ENCODE results near the gene SQSTM1. TPM values are rescaled to one million over a fixed set of nuclear protein-coding genes. Genes with fewer than 3 reads are reported as not detected.

The SQSTM1 gene
- total RNA-seq, 1 experiment from 2014 or later = 985 TPM

DNA sequence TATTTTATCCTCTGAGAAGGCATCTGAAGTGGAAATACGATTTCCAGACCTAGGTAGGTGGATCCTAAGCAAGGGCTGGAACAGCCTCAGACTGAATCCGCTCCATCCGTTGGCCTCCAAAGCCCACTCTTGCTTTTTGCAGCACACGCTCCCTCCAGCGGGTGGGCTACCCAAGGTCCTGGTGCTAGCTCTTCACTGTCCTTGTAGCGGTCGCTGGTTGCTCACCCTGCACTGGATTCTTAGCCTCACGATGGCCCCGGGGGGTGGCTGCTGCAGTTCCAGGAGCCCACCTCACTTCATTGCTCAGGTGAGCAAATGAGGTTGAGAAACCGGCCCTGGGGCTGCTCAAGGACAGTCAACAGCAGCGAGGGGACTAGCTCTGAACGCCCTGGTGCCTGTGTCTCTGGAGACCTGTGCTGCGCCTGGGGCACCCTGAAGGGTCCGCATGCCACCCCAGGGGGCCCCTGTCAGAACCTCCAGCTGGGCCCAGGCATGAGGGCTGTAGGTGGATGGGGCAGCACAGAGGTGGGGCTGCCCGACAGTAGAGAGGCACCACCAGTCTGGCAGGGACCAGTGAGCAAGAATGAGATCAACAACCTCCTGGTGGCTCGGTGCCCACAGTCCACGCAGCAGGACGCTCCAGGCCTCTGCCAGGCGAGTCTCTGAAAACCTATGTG lies 18.4 kb upstream of the SQSTM1 start:
- intact Hi-C loops (cut with micrococcal nuclease; ENCODE audit: unreplicated experiment) (no loop called here), in situ Hi-C loops (cut with HindIII; ENCODE audit: low pct_unique_long_range_greater_than_20kb, low sequenced_read_pairs) (no loop called here)
- no peak; the same call in 1 of the 2 replicates for ATAC-seq
- CTCF ChIA-PET = interaction anchor here (1.0 kb wide), 3 partner anchors 9 to 27 kb away, joined by 3 to 12 read pairs (median 7); no protein-coding TSS in a partner anchor
- POLR2A ChIA-PET = interaction anchor here (0.5 kb wide), 1 partner anchor 17 kb away, joined by 3 read pairs; no protein-coding TSS in a partner anchor
- peaks cover 30% of the 10 kb centered on the region for H3K4me1 ChIP-seq (ENCODE audit: control insufficient read depth, insufficient read depth, low read length)
- no peak for TF ChIP-seq TCF7L2 (IDR thresholded peaks at IDR 0.05; ENCODE audit: low read depth, low read length)
- H3K4me3 ChIP-seq (ENCODE audit: low read depth in 2 of 2, low read length in 2 of 2) = no peak overlapping the region
- H3K27me3 ChIP-seq (ENCODE audit: control insufficient read depth, insufficient read depth, low read length) = no peaks in the 10 kb centered on the region
- H3K27ac ChIP-seq (ENCODE audit: low read length) = peak overlapping the region; percentile 72
- peaks cover 7% of the 10 kb centered on the region for H3K36me3 ChIP-seq (ENCODE audit: control insufficient read depth, insufficient read depth, low read length)
- no peak for DNase-seq (ENCODE audit: low read depth, low spot score)
- no peaks in the 10 kb centered on the region for H3K9me3 ChIP-seq (ENCODE audit: control insufficient read depth, insufficient read depth, low read depth, low read length)
- BruUV-seq (replicated peaks) = no TSS peak

DNA sequence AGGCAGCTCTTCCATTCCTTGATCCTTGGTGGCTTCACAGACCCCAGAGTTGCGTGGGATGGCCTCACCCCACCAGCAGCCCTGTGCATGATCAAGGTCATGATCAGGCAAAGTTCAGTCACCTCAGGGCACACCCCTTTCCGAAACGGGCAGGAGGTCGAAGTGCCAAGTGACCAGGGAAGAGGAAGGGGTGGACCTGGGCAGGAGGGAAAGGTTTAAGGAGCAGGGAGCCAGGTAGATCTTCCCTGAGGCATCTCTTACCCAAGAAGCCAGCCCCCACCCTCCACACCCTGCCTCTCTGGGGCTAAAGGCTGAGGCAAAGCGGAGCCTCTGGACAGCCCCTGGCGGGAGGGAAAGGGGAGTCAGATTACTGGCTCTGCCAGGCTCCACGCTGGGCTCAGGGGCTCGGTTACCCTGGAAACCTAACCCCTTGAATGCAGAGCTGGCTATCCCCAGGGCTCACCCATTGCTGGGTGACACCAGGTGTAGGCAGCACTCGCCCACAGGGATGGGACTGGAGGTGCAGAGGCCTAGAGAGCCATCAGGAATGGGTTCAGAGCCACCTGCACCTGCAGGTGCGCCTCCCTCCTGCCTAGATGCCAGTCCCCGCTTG lies 17.6 kb upstream of the SQSTM1 start:
- Histone ChIP-seq H3K36me3 (ENCODE audit: control insufficient read depth, insufficient read depth, low read length) (peaks cover 7% of the 10 kb centered on the region), H3K27ac (ENCODE audit: low read length) (peak overlapping the region; percentile 72), H3K27me3 (ENCODE audit: control insufficient read depth, insufficient read depth, low read length) (no peaks in the 10 kb centered on the region), H3K4me3 (ENCODE audit: low read depth in 2 of 2, low read length in 2 of 2) (no peak overlapping the region; a peak in 1 of 4 replicates), H3K9me3 (ENCODE audit: control insufficient read depth, insufficient read depth, low read depth, low read length) (no peaks in the 10 kb centered on the region), H3K4me1 (ENCODE audit: control insufficient read depth, insufficient read depth, low read length) (peaks cover 30% of the 10 kb centered on the region)
- no TSS peak for BruUV-seq (replicated peaks)
- ATAC-seq (no peak), DNase-seq (ENCODE audit: low read depth, low spot score) (no peak)
- intact Hi-C loops (cut with micrococcal nuclease; ENCODE audit: unreplicated experiment) (no loop called here), in situ Hi-C loops (cut with HindIII; ENCODE audit: low pct_unique_long_range_greater_than_20kb, low sequenced_read_pairs) (no loop called here)
- ChIA-PET POLR2A (interaction anchor here (0.6 kb wide), 1 partner anchor 16 kb away, joined by 11 read pairs; no protein-coding TSS in a partner anchor), CTCF (interaction anchor here (0.6 kb wide), 1 partner anchor 503 kb away, joined by 3 read pairs; no protein-coding TSS in a partner anchor)
- TF ChIP-seq, protein P1, sequence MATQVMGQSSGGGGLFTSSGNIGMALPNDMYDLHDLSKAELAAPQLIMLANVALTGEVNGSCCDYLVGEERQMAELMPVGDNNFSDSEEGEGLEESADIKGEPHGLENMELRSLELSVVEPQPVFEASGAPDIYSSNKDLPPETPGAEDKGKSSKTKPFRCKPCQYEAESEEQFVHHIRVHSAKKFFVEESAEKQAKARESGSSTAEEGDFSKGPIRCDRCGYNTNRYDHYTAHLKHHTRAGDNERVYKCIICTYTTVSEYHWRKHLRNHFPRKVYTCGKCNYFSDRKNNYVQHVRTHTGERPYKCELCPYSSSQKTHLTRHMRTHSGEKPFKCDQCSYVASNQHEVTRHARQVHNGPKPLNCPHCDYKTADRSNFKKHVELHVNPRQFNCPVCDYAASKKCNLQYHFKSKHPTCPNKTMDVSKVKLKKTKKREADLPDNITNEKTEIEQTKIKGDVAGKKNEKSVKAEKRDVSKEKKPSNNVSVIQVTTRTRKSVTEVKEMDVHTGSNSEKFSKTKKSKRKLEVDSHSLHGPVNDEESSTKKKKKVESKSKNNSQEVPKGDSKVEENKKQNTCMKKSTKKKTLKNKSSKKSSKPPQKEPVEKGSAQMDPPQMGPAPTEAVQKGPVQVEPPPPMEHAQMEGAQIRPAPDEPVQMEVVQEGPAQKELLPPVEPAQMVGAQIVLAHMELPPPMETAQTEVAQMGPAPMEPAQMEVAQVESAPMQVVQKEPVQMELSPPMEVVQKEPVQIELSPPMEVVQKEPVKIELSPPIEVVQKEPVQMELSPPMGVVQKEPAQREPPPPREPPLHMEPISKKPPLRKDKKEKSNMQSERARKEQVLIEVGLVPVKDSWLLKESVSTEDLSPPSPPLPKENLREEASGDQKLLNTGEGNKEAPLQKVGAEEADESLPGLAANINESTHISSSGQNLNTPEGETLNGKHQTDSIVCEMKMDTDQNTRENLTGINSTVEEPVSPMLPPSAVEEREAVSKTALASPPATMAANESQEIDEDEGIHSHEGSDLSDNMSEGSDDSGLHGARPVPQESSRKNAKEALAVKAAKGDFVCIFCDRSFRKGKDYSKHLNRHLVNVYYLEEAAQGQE (IDR thresholded peaks at IDR 0.05; ENCODE audit: insufficient read depth in 1 of 2, low read depth in 2 of 2, low read length in 1 of 2) = no peak
- TF ChIP-seq SIN3A (IDR thresholded peaks at IDR 0.05; ENCODE audit: borderline replicate concordance, insufficient read depth, low read depth, low read length) (no peak), TCF7L2 (IDR thresholded peaks at IDR 0.05; ENCODE audit: low read depth, low read length) (no peak), POLR2AphosphoS5 (IDR thresholded peaks at IDR 0.05; ENCODE audit: low read depth, low read length) (0 out of 2 replicates have a peak, but pooled peaks have one; percentile 9)
- TF ChIP-seq, protein P2, sequence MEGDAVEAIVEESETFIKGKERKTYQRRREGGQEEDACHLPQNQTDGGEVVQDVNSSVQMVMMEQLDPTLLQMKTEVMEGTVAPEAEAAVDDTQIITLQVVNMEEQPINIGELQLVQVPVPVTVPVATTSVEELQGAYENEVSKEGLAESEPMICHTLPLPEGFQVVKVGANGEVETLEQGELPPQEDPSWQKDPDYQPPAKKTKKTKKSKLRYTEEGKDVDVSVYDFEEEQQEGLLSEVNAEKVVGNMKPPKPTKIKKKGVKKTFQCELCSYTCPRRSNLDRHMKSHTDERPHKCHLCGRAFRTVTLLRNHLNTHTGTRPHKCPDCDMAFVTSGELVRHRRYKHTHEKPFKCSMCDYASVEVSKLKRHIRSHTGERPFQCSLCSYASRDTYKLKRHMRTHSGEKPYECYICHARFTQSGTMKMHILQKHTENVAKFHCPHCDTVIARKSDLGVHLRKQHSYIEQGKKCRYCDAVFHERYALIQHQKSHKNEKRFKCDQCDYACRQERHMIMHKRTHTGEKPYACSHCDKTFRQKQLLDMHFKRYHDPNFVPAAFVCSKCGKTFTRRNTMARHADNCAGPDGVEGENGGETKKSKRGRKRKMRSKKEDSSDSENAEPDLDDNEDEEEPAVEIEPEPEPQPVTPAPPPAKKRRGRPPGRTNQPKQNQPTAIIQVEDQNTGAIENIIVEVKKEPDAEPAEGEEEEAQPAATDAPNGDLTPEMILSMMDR (IDR thresholded peaks at IDR 0.05) = no peak

Data from Panc1 (cell line).